ENCODE measurements around the gene FAM237A. TPM values are rescaled to one million over a fixed set of nuclear protein-coding genes. Genes with fewer than 3 reads are reported as not detected.

Gene FAM237A
- total RNA-seq = not detected in 2 replicates

DNA sequence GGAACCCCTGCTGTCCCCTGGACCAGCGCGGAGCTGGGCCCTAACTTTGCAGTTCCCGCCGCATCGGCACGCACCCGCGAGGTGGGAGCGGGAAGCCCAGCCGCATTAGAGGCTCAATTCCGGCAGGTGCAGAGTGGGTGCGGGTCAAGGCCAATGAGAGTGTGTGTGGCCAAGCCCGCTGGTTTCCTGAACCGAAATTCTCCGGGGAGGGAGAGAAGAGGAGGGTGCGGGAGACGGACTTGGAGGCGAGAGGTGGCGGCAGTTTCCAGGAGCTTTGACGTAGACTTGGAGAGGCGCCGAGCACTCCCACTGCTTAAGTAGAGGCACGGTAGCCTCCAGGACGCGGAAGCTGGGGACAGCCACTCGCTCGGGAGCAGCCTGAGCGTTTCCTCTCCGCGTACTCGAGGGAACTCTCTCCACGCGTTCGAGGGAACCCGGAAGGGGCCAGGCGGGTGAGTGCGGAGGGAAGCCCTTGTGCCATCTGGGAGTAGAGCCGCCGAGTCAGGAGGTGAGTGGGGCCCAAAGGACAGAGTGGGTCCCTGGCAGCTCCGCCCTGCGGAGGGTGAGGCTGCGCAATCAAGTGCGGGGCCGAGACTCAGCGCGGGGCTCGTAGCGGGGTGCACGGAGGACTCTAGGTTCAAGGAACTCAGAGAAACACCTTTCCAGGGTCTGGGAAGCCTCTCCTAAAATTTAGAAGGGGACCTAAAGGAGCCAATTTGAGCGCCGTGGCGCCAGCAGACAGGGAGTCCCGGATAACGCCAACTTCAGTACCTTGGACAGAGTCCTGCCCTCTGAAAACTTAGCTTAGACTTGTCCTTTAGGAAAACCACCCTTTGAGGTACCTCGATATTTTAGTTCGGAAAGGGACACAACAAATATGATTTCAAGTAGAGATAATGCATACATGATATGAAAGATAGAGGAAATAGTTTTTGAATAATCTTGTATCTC lies at the start of gene FAM237A:
Gene FAM237A, plus strand, starts transcription at position 413 of the 951 bp plus-strand sequence. CDS start 1,750 bp downstream, outside the sequence.

Other genes starting within 250 kb of the FAM237A start
- under 0.01 and 1.5 TPM in 2 replicates for gene ADAM23, start 199.0 kb upstream of the FAM237A start, total RNA-seq
- not detected in 2 replicates for gene DYTN, start 75.9 kb downstream of the FAM237A start, total RNA-seq
- under 0.01 and 0.28 TPM in 2 replicates for gene MDH1B, start 122.8 kb downstream of the FAM237A start, total RNA-seq
- 58.4 and 67.0 TPM in 2 replicates for gene FASTKD2, start 123.1 kb downstream of the FAM237A start, total RNA-seq

Data from nasal cavity respiratory epithelium epithelial cell of viscerocranial mucosa (primary cell).